Epithelial cell of proximal tubule (primary cell): ENCODE data around the gene ZCCHC24. TPM values are rescaled to one million over a fixed set of nuclear protein-coding genes. Genes with fewer than 3 reads are reported as not detected.

Experiments
- DNase-seq: peaks from one replicate; pipeline ENCODE4 v3.0.0-alpha.2; 2011; ENCODE audit warnings: low read depth
- H3K4me3 ChIP-seq: 2 replicates; pipeline ENCODE4 v1.5.1; 2011; ENCODE audit warnings: low read depth, mild to moderate bottlenecking, low read length
- CTCF ChIP-seq: conservative IDR thresholded peaks from 2 replicates; pipeline ENCODE4 v1.5.1; 2012; ENCODE audit warnings: low read depth, mild to moderate bottlenecking, low read length
- total RNA-seq: library from RNA; depleted of rRNA; stranded (reverse); fragments of >200 nt; gene quantifications from 2 replicates; pipeline ENCODE4 v1.2.3, GENCODE V29; 2015

Gene ZCCHC24
- total RNA-seq, 1 donor from 2014 or later: 4.7 TPM

GRCh38 chr10:79355420-79356017 lies 89.9 kb downstream of the ZCCHC24 start:
- no peak for TF ChIP-seq CTCF
- no peak overlapping the region for H3K4me3 ChIP-seq
- no peak for DNase-seq

- no peak overlapping the region for H3K4me3 ChIP-seq
- no peak for DNase-seq
- TF ChIP-seq CTCF: no peak
Measured at GRCh38 chr10:79354615-79355014, 90.8 kb downstream of the ZCCHC24 start.

GRCh38 chr10:79354141-79354540 lies 91.3 kb downstream of the ZCCHC24 start:
- no peak for DNase-seq
- TF ChIP-seq CTCF: no peak

GRCh38 chr10:79353726-79354125 lies 91.7 kb downstream of the ZCCHC24 start:
- no peak for DNase-seq
- no peak overlapping the region for H3K4me3 ChIP-seq
- no peak for TF ChIP-seq CTCF

More at GRCh38 chr10:79354141-79354540, 91.3 kb downstream of the ZCCHC24 start:
- no peak overlapping the region for H3K4me3 ChIP-seq

- TF ChIP-seq CTCF: no peak
- H3K4me3 ChIP-seq: no peak overlapping the region
Measured at GRCh38 chr10:79353000-79353406, 92.4 kb downstream of the ZCCHC24 start.

GRCh38 chr10:79352035-79352877 lies 93.2 kb downstream of the ZCCHC24 start:
- H3K4me3 ChIP-seq: no peak overlapping the region
- DNase-seq: no peak
- no peak for TF ChIP-seq CTCF

More at GRCh38 chr10:79353000-79353406, 92.4 kb downstream of the ZCCHC24 start:
- DNase-seq: no peak
